HL-60 (cell line): ENCODE measurements around the gene LRIT1.

Source experiments
- CTCF ChIP-seq: IDR thresholded peaks from one replicate; pipeline ENCODE4 v1.5.1; 2011; ENCODE audit warnings: low read length, control low read depth, inconsistent platforms; ENCODE audit not compliant: insufficient read depth
- POLR2AphosphoS5 ChIP-seq: IDR thresholded peaks from 2 replicates; pipeline ENCODE4 v1.6.1; 2012; ENCODE audit warnings: low read depth

DNA sequence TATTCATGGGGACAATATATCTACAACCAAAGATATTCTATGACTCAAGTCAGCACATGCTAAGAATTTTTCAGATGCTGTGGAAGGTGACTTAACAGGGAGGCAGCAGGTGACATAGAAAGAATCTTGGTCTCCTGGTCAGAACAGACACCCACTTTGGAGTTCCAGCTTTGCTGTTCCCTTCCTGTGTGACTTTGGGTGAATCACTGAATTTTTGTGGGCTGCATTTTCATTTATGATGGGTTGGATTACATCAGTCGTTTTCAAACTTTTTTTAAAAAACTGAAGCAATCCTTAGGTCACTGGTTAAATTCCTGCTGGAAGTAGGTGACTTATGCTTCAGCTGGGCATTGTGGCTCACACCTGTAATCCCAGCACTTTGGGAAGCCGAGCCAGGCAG is 28.4 kb upstream of the LRIT1 start:
- TF ChIP-seq CTCF (no peak), POLR2AphosphoS5 (no peak)
